ENCODE data around the gene LTB4R2. TPM values are rescaled to one million over a fixed set of nuclear protein-coding genes. Genes with fewer than 3 reads are reported as not detected.

LTB4R2 gene
- total and polyA plus RNA-seq, 7 experiments from 2014 or later: 2.1 to 26.8 (median 14.1) TPM

DNA sequence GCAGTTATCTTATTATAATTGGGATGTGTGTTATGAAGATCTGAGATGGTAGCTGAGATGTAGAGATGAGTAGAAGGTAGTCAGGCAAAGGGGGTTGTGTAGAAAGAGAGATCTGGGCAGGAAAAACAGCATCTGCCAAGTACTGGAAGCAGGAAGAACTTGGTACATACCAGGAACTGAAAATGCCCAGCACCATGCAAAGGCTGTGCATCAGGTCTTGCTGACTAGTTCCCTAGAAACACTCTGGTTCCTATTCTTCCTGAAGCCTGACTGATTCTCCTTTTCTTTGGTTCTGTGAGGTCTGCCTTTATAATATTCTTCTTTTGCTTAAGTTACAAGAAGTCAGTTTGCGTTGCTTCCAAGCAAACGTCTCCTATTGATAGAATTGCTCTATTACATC, 51.4 kb downstream of the LTB4R2 start:
- no peak overlapping the region for H3K4me3 Mint-ChIP-seq
- POLR2A ChIA-PET: interaction anchor here (1.6 to 2.0 kb wide), 2 partner anchors 69 to 75 kb away, joined by 5 to 7 read pairs; partner anchors contain the start of gene KHNYN
- CTCF ChIA-PET: interaction anchor here (1.3 kb wide), 1 partner anchor 70 kb away, joined by 3 read pairs; no protein-coding TSS in a partner anchor

More for the DNA sequence above, 51.4 kb downstream of the LTB4R2 start:
- no peak overlapping the region for H3K4me3 ChIP-seq (ENCODE audit: low read length)
- H3K9me3 ChIP-seq (ENCODE audit: control insufficient read depth in 2 of 3, low read length in 3 of 3): peaks cover 0 to 7% (median 0%) of the 10 kb centered on the region in 3 experiments
- no peaks in the 10 kb centered on the region for H3K36me3 ChIP-seq (ENCODE audit: control insufficient read depth in 2 of 3, insufficient read depth in 3 of 3, low read length in 3 of 3)
- no peak overlapping the region for H3K27ac Mint-ChIP-seq
- ATAC-seq (no peak), DNase-seq (no peak)
- peaks cover 29 to 65% (median 38%) of the 10 kb centered on the region in 5 donors for H3K27me3 Mint-ChIP-seq
- H3K4me1 Mint-ChIP-seq: peaks cover 11 to 13% (median 12%) of the 10 kb centered on the region in 7 donors
- H3K27me3 ChIP-seq (ENCODE audit: control insufficient read depth in 2 of 2, insufficient read depth in 2 of 2, low read length in 2 of 2): peaks cover 9 to 10% of the 10 kb centered on the region in 2 donors
- peaks cover 0 to 5% (median 0%) of the 10 kb centered on the region in 5 donors for H3K36me3 Mint-ChIP-seq
- intact Hi-C loops (cut with micrococcal nuclease): no loop called here
- peaks cover 0 to 12% (median 5%) of the 10 kb centered on the region in 11 donors for H3K9me3 Mint-ChIP-seq
- no peak overlapping the region for H3K27ac ChIP-seq (ENCODE audit: low read depth, low read length)
- peaks cover 6 to 8% of the 10 kb centered on the region in 2 donors for H3K4me1 ChIP-seq (ENCODE audit: control insufficient read depth in 2 of 2, insufficient read depth in 2 of 2, low read length in 2 of 2)

Other genes starting within 250 kb of the LTB4R2 start
Only the 30 nearest of the 33 such genes appear.
- gene DCAF11, start 195.4 kb upstream of the LTB4R2 start, total RNA-seq: 10 to 100 TPM; 71.9 to 90.1 (median 83.3) TPM
- gene DCAF11, start 195.4 kb upstream of the LTB4R2 start, polyA plus RNA-seq: 10 to 100 TPM; 69.1 to 97.0 TPM
- gene NRL, start 195.2 kb upstream of the LTB4R2 start, total RNA-seq: 1 to 10 TPM; 2.1 to 4.5 (median 3.8) TPM
- gene NRL, start 195.2 kb upstream of the LTB4R2 start, polyA plus RNA-seq: 1 to 10 TPM; 2.2 to 2.6 TPM
- 1 to 10 TPM; 1.8 to 4.3 (median 2.0) TPM for gene FITM1, start 179.5 kb upstream of the LTB4R2 start, total RNA-seq
- 1 to 10 TPM in 1 of 2 donors, under 1 TPM in 1; 0.48 to 1.2 TPM for gene FITM1, start 179.5 kb upstream of the LTB4R2 start, polyA plus RNA-seq
- 100 to 1,000 TPM; 189 to 583 (median 202) TPM for gene PSME1, start 173.9 kb upstream of the LTB4R2 start, total RNA-seq
- 100 to 1,000 TPM; 698 to 703 TPM for gene PSME1, start 173.9 kb upstream of the LTB4R2 start, polyA plus RNA-seq
- 10 to 100 TPM in 4 of 5 experiments, 1 to 10 TPM in 1; 9.0 to 25.5 (median 22.3) TPM for gene EMC9, start 168.5 kb upstream of the LTB4R2 start, total RNA-seq
- gene EMC9, start 168.5 kb upstream of the LTB4R2 start, polyA plus RNA-seq: 10 to 100 TPM in 1 of 2 donors, 1 to 10 TPM in 1; 9.6 to 12.4 TPM
- 100 to 1,000 TPM; 120 to 777 (median 143) TPM for gene PSME2, start 163.5 kb upstream of the LTB4R2 start, total RNA-seq
- 100 to 1,000 TPM; 402 to 435 TPM for gene PSME2, start 163.5 kb upstream of the LTB4R2 start, polyA plus RNA-seq
- 100 to 1,000 TPM in 1 of 5 experiments, 10 to 100 TPM in 4; 64.0 to 151 (median 95.4) TPM for gene RNF31, start 162.6 kb upstream of the LTB4R2 start, total RNA-seq
- gene RNF31, start 162.6 kb upstream of the LTB4R2 start, polyA plus RNA-seq: 10 to 100 TPM; 40.9 to 48.1 TPM
- gene IRF9, start 148.9 kb upstream of the LTB4R2 start, total RNA-seq: 100 to 1,000 TPM; 133 to 337 (median 189) TPM
- gene IRF9, start 148.9 kb upstream of the LTB4R2 start, polyA plus RNA-seq: 100 to 1,000 TPM in 1 of 2 donors, 10 to 100 TPM in 1; 73.3 to 110 TPM
- gene REC8, start 138.1 kb upstream of the LTB4R2 start, total RNA-seq: 10 to 100 TPM; 20.3 to 80.5 (median 68.6) TPM
- 10 to 100 TPM in 1 of 2 donors, 1 to 10 TPM in 1; 4.4 to 10.7 TPM for gene REC8, start 138.1 kb upstream of the LTB4R2 start, polyA plus RNA-seq
- 10 to 100 TPM; 21.5 to 45.2 (median 42.2) TPM for gene IPO4, start 121.3 kb upstream of the LTB4R2 start, total RNA-seq
- gene IPO4, start 121.3 kb upstream of the LTB4R2 start, polyA plus RNA-seq: 10 to 100 TPM; 17.5 to 36.2 TPM
- 10 to 100 TPM; 16.2 to 40.5 (median 19.2) TPM for gene TM9SF1, start 114.7 kb upstream of the LTB4R2 start, total RNA-seq
- gene TM9SF1, start 114.7 kb upstream of the LTB4R2 start, polyA plus RNA-seq: 10 to 100 TPM; 32.1 to 34.4 TPM
- gene TSSK4, start 104.4 kb upstream of the LTB4R2 start, total RNA-seq: 1 to 10 TPM in 2 of 5 experiments, under 1 TPM in 2, not detected in 1; 0.22 to 1.9 (median 1.1) TPM
- 1 to 10 TPM; 1.0 to 1.4 TPM for gene TSSK4, start 104.4 kb upstream of the LTB4R2 start, polyA plus RNA-seq
- 100 to 1,000 TPM in 1 of 5 experiments, 10 to 100 TPM in 4; 79.1 to 101 (median 85.7) TPM for gene CHMP4A, start 96.7 kb upstream of the LTB4R2 start, total RNA-seq
- 100 to 1,000 TPM; 121 to 140 TPM for gene CHMP4A, start 96.7 kb upstream of the LTB4R2 start, polyA plus RNA-seq
- 10 to 100 TPM in 3 of 5 experiments, 1 to 10 TPM in 2; 5.5 to 18.5 (median 14.2) TPM for gene MDP1, start 94.1 kb upstream of the LTB4R2 start, total RNA-seq
- gene MDP1, start 94.1 kb upstream of the LTB4R2 start, polyA plus RNA-seq: 10 to 100 TPM; 33.1 to 36.4 TPM
- 100 to 1,000 TPM in 3 of 5 experiments, 10 to 100 TPM in 2; 73.5 to 175 (median 106) TPM for gene NEDD8, start 77.8 kb upstream of the LTB4R2 start, total RNA-seq
- 100 to 1,000 TPM; 254 to 340 TPM for gene NEDD8, start 77.8 kb upstream of the LTB4R2 start, polyA plus RNA-seq
- 10 to 100 TPM; 38.2 to 91.6 (median 69.5) TPM for gene GMPR2, start 77.2 kb upstream of the LTB4R2 start, total RNA-seq
- gene GMPR2, start 77.2 kb upstream of the LTB4R2 start, polyA plus RNA-seq: 100 to 1,000 TPM in 1 of 2 donors, 10 to 100 TPM in 1; 99.9 to 107 TPM
- gene TINF2, start 67.5 kb upstream of the LTB4R2 start, total RNA-seq: 100 to 1,000 TPM; 133 to 150 (median 139) TPM
- 100 to 1,000 TPM; 143 to 186 TPM for gene TINF2, start 67.5 kb upstream of the LTB4R2 start, polyA plus RNA-seq
- gene TGM1, start 47.0 kb upstream of the LTB4R2 start, total RNA-seq: 10 to 100 TPM in 1 of 5 experiments, 1 to 10 TPM in 4; 4.8 to 12.9 (median 7.1) TPM
- gene TGM1, start 47.0 kb upstream of the LTB4R2 start, polyA plus RNA-seq: not detected
- 10 to 100 TPM; 49.7 to 76.5 (median 55.5) TPM for gene RABGGTA, start 38.5 kb upstream of the LTB4R2 start, total RNA-seq
- 10 to 100 TPM; 17.9 to 36.3 TPM for gene RABGGTA, start 38.5 kb upstream of the LTB4R2 start, polyA plus RNA-seq
- gene DHRS1, start 10.4 kb upstream of the LTB4R2 start, total RNA-seq: 10 to 100 TPM; 25.2 to 37.0 (median 33.3) TPM
- gene DHRS1, start 10.4 kb upstream of the LTB4R2 start, polyA plus RNA-seq: 10 to 100 TPM; 21.3 to 38.4 TPM
- 10 to 100 TPM; 22.7 to 39.5 (median 29.8) TPM for gene NOP9, start 10.3 kb upstream of the LTB4R2 start, total RNA-seq
- 1 to 10 TPM; 1.7 to 1.8 TPM for gene NOP9, start 10.3 kb upstream of the LTB4R2 start, polyA plus RNA-seq
- 10 to 100 TPM; 16.4 to 31.5 (median 22.7) TPM for gene CIDEB, start 2.2 kb upstream of the LTB4R2 start, total RNA-seq
- 10 to 100 TPM; 18.7 to 19.3 TPM for gene CIDEB, start 2.2 kb upstream of the LTB4R2 start, polyA plus RNA-seq
- 10 to 100 TPM; 14.1 to 28.8 (median 26.3) TPM for gene LTB4R, start 1.4 kb downstream of the LTB4R2 start, total RNA-seq
- gene LTB4R, start 1.4 kb downstream of the LTB4R2 start, polyA plus RNA-seq: 1 to 10 TPM; 9.1 to 9.4 TPM
- gene ADCY4, start 24.9 kb downstream of the LTB4R2 start, total RNA-seq: 10 to 100 TPM in 1 of 5 experiments, 1 to 10 TPM in 4; 4.6 to 10.2 (median 6.1) TPM
- gene ADCY4, start 24.9 kb downstream of the LTB4R2 start, polyA plus RNA-seq: under 1 TPM in 1 of 2 donors, not detected in 1; 0.25 TPM
- gene RIPK3, start 29.9 kb downstream of the LTB4R2 start, total RNA-seq: 10 to 100 TPM; 19.9 to 47.5 (median 36.8) TPM
- gene RIPK3, start 29.9 kb downstream of the LTB4R2 start, polyA plus RNA-seq: 10 to 100 TPM in 1 of 2 donors, 1 to 10 TPM in 1; 8.2 to 11.7 TPM
- not detected for gene NFATC4, start 58.0 kb downstream of the LTB4R2 start, total RNA-seq
- not detected for gene NFATC4, start 58.0 kb downstream of the LTB4R2 start, polyA plus RNA-seq
- 1 to 10 TPM in 1 of 5 experiments, under 1 TPM in 4; 0.08 to 1.3 (median 0.11) TPM for gene NYNRIN, start 88.9 kb downstream of the LTB4R2 start, total RNA-seq
- gene NYNRIN, start 88.9 kb downstream of the LTB4R2 start, polyA plus RNA-seq: not detected
- gene CBLN3, start 119.5 kb downstream of the LTB4R2 start, total RNA-seq: 10 to 100 TPM in 1 of 5 experiments, 1 to 10 TPM in 4; 2.0 to 13.9 (median 2.9) TPM
- under 1 TPM in 1 of 2 donors, not detected in 1; 0.24 TPM for gene CBLN3, start 119.5 kb downstream of the LTB4R2 start, polyA plus RNA-seq
- 100 to 1,000 TPM in 4 of 5 experiments, 10 to 100 TPM in 1; 96.9 to 139 (median 129) TPM for gene KHNYN, start 119.8 kb downstream of the LTB4R2 start, total RNA-seq
- gene KHNYN, start 119.8 kb downstream of the LTB4R2 start, polyA plus RNA-seq: 10 to 100 TPM; 12.7 to 18.9 TPM
- gene SDR39U1, start 132.6 kb downstream of the LTB4R2 start, total RNA-seq: 100 to 1,000 TPM in 2 of 5 experiments, 10 to 100 TPM in 3; 64.7 to 137 (median 96.2) TPM
- gene SDR39U1, start 132.6 kb downstream of the LTB4R2 start, polyA plus RNA-seq: 100 to 1,000 TPM in 1 of 2 donors, 10 to 100 TPM in 1; 91.8 to 104 TPM